HepG2 (cell line): Measurements from ENCODE around the gene NOXA1. TPM values are rescaled to one million over a fixed set of nuclear protein-coding genes. Genes with fewer than 3 reads are reported as not detected.

Experiments used
- ASH2L ChIP-seq: fragments of 300-600, 200-600 bp; sonication (generic); IDR thresholded peaks from 2 replicates; pipeline ENCODE4 v1.7.0; 2017; ENCODE audit warnings: low read depth, mild to moderate bottlenecking, moderate library complexity, mixed read lengths, low read length; ENCODE audit not compliant: insufficient read length
- ATF4 ChIP-seq, 2 experiments: fragments of 450-650 bp in 1 of 2; sonication (generic) in 1 of 2; formaldehyde crosslinking; IDR thresholded peaks; 2 replicates each; pipeline versions ENCODE4 v1.5.0 to v1.8.0; 2020 to 2022; ENCODE audit warnings: mild to moderate bottlenecking in 1 of 2, missing genetic modification reagents in 1 of 2
- ATF6 ChIP-seq: sonication (generic); formaldehyde crosslinking; conservative IDR thresholded peaks from 2 replicates; pipeline ENCODE4 v1.4.0; 2020; ENCODE audit warnings: missing genetic modification reagents
- CENPX ChIP-seq: sonication (generic); formaldehyde crosslinking; IDR thresholded peaks from 2 replicates; pipeline ENCODE4 v1.9.0; 2021; ENCODE audit warnings: mild to moderate bottlenecking, missing genetic modification reagents, moderate library complexity
- FIP1L1 ChIP-seq: fragments of 200-400 bp; formaldehyde crosslinking; IDR thresholded peaks from 2 replicates; pipeline ENCODE4 v1.6.1; 2018; ENCODE audit warnings: low read depth, mild to moderate bottlenecking, low read length, moderate library complexity, borderline replicate concordance; ENCODE audit not compliant: insufficient read depth
- FLYWCH1 ChIP-seq: sonication (generic); formaldehyde crosslinking; IDR thresholded peaks from 2 replicates; pipeline ENCODE4 v1.8.1; 2023; ENCODE audit warnings: mild to moderate bottlenecking, missing genetic modification reagents
- HOMEZ ChIP-seq: IDR thresholded peaks from 2 replicates; pipeline ENCODE4 v1.6.1; 2016; ENCODE audit warnings: low read depth
- PTBP1 ChIP-seq: fragments of 200-400 bp; formaldehyde crosslinking; IDR thresholded peaks from 2 replicates; pipeline ENCODE4 v1.6.1; 2018; ENCODE audit warnings: low read length, low read depth; ENCODE audit not compliant: poor library complexity, severe bottlenecking
- REL ChIP-seq: sonication (generic); formaldehyde crosslinking; conservative IDR thresholded peaks from 2 replicates; pipeline ENCODE4 v1.8.0; 2022; ENCODE audit warnings: mild to moderate bottlenecking, missing genetic modification reagents, moderate library complexity
- SNAPC4 ChIP-seq: sonication (generic); formaldehyde crosslinking; IDR thresholded peaks from 2 replicates; pipeline ENCODE4 v1.4.0; 2020; ENCODE audit warnings: mild to moderate bottlenecking, missing genetic modification reagents
- TOE1 ChIP-seq: sonication (generic); formaldehyde crosslinking; IDR thresholded peaks from 2 replicates; pipeline ENCODE4 v1.4.0; 2020; ENCODE audit warnings: mild to moderate bottlenecking, missing genetic modification reagents
- ZNF276 ChIP-seq: sonication (generic); formaldehyde crosslinking; IDR thresholded peaks from 2 replicates; pipeline ENCODE4 v1.4.0; 2020; ENCODE audit warnings: mild to moderate bottlenecking, low read depth, missing genetic modification reagents
- ZNF557 ChIP-seq: sonication (generic); formaldehyde crosslinking; IDR thresholded peaks from 2 replicates; pipeline ENCODE4 v1.4.0; 2020; ENCODE audit warnings: missing genetic modification reagents
- ZNF607 ChIP-seq: sonication (generic); formaldehyde crosslinking; IDR thresholded peaks from 2 replicates; pipeline ENCODE4 v1.5.1; 2020; ENCODE audit warnings: missing genetic modification reagents, mild to moderate bottlenecking, borderline replicate concordance
- ZNF674 ChIP-seq: sonication (generic); formaldehyde crosslinking; IDR thresholded peaks from 2 replicates; pipeline ENCODE4 v1.5.0; 2020; ENCODE audit warnings: low read depth, mild to moderate bottlenecking, missing genetic modification reagents
- ZNF782 ChIP-seq: sonication (generic); formaldehyde crosslinking; IDR thresholded peaks from 2 replicates; pipeline ENCODE4 v1.4.0; 2020; ENCODE audit warnings: missing genetic modification reagents, mild to moderate bottlenecking, borderline replicate concordance
- polyA plus RNA-seq, 8 experiments: library from polyadenylated mRNA; depleted of rRNA in 3 of 8; stranded (reverse) in 7 of 8; unstranded in 1 of 8; fragments of >200 nt; fragmentation: Illumina TruSeq in 4 of 8; extraction: Trizol in 4 of 8; gene quantifications; 2 replicates each; pipeline versions ENCODE4 v1.2.1 to v1.2.3, GENCODE V29; 2011 to 2016; ENCODE audit warnings: low read depth in 4 of 8, missing spikeins in 1 of 8, mixed read lengths in 1 of 8; ENCODE audit not compliant: insufficient read depth in 1 of 8
- total RNA-seq, 5 experiments: library from RNA; depleted of rRNA; stranded (reverse); fragments of >200 nt; fragmentation: Illumina TruSeq; extraction: Trizol; gene quantifications; 2 replicates each; pipeline ENCODE4 v1.2.3, GENCODE V29; 2016; ENCODE audit warnings: low read depth in 1 of 5

The NOXA1 gene
- total and polyA plus RNA-seq, 2 of the 13 experiments (the other 11 are each of a cell fraction or from before 2014, with no cell fraction given) = 0.78 to 1.2 TPM

GRCh38 chr9:137454597-137455358 is 31.6 kb downstream of the NOXA1 start (continued):
- TF ChIP-seq ZNF276 (CRISPR knock-in tag) (peak; percentile 88), CENPX (no peak), ATF6 (0 out of 2 replicates have a peak, but pooled peaks have one; percentile 17), ZNF557 (CRISPR knock-in tag) (0 out of 2 replicates have a peak, but pooled peaks have one; percentile 80), ATF4 (CRISPR knock-in tag; IDR thresholded peaks at IDR 0.05) (no peak), ASH2L (peak; percentile 64), ZNF674 (CRISPR knock-in tag) (0 out of 2 replicates have a peak, but pooled peaks have one; percentile 30), REL (CRISPR knock-in tag) (no peak), SNAPC4 (peak; percentile 69), PTBP1 (no peak), FIP1L1 (no peak), HOMEZ (CRISPR knock-in tag) (no peak; the same call in 1 of the 2 replicates), ZNF782 (CRISPR knock-in tag) (no peak), TOE1 (CRISPR knock-in tag) (no peak), ZNF607 (CRISPR knock-in tag) (peak; percentile 96), FLYWCH1 (CRISPR knock-in tag) (0 out of 2 replicates have a peak, but pooled peaks have one; percentile 80)
